Lower leg skin (tissue), 3 donors: ENCODE results near the gene ZNF575.

Experiments
- CTCF ChIP-seq, 3 donors: fragments of 450-650 bp; IDR thresholded peaks; one replicate each; pipeline ENCODE4 v1.5.1; 2016; ENCODE audit warnings: antibody characterized with exemption in 3 of 3, mild to moderate bottlenecking in 3 of 3, moderate library complexity in 2 of 3
- POLR2A ChIP-seq, 2 donors: fragments of 450-650 bp; IDR thresholded peaks; one replicate each; pipeline ENCODE4 v1.6.1; 2016 to 2017; ENCODE audit warnings: antibody characterized with exemption in 2 of 2, mild to moderate bottlenecking in 1 of 2, moderate library complexity in 1 of 2

DNA sequence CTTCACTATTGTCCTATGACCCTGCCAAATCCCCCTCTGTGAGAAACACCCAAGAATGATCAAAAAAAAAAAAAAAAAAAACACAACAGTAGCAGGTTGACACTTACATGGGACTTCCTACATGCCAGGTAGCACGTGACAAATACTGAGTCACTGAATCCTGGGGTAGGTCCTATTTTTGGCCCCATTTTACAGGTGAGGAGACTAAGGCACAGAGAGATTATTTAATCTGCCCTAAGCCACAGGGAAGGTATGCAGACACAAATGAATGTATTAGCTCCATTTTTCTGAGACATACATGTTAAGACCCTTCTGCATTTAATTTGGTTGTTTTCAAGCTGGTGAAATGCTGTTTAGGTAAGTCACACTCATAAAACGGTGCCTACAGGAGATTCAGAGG lies 15.7 kb downstream of the ZNF575 start:
- TF ChIP-seq CTCF (IDR thresholded peaks at IDR 0.05) (no peak), POLR2A (IDR thresholded peaks at IDR 0.05) (no peak)
